K562 (cell line): ENCODE measurements around the gene KRTAP10-12. TPM values are rescaled to one million over a fixed set of nuclear protein-coding genes. Genes with fewer than 3 reads are reported as not detected.

Experiments
- ATAC-seq: fragments of 200-7000 bp; cut with Tn5 transposase; 3 replicates; pipeline ENCODE4 v1.9.1; 2020; ENCODE audit warnings: moderate library complexity
- BruUV-seq: library from RNA; stranded (reverse); fragments of 400-500 nt; replicated peaks from 2 replicates; lab custom pipeline; 2021; lab: Mats Ljungman, UMichigan
- CTCF ChIA-PET: fragments of 300-600 bp; formaldehyde crosslinking; extraction: SDS; loops from one replicate; lab custom pipeline; 2021; ENCODE audit warnings: low intra/inter-chr PET ratio; lab: Yijun Ruan, JAX
- POLR2A ChIA-PET: fragments of 300-600, 350-650 bp; sonication (Branson Sonifier 250); formaldehyde crosslinking; extraction: SDS; loops from one replicate; lab custom pipeline; 2021; ENCODE audit warnings: antibody characterized with exemption, inconsistent platforms; lab: Yijun Ruan, JAX
- DNase-seq, 4 experiments: peaks; one replicate each; pipeline versions ENCODE4 v3.0.0 to v3.0.0-alpha.2; 2011 to 2018; ENCODE audit warnings: low spot score in 3 of 4, mixed read lengths in 3 of 4; ENCODE audit errors: extremely low read depth in 1 of 4
- FAIRE-seq: peaks from 2 replicates; lab custom pipeline; 2011; peaks lifted over from hg19 to GRCh38; lab: Jason Lieb, UNC
- H2AFZ ChIP-seq: 2 replicates; pipeline ENCODE4 v1.6.0; 2011; ENCODE audit warnings: low read depth, low read length, control low read depth, inconsistent platforms
- H3K27ac ChIP-seq: fragments of 200-600 bp; 3 replicates; pipeline ENCODE4 v1.8.0; 2011; ENCODE audit warnings: low read depth, mild to moderate bottlenecking, control low read depth, inconsistent platforms, low read length, moderate library complexity, mixed read lengths; ENCODE audit errors: extremely low read depth
- H3K27me3 ChIP-seq, 2 experiments: fragments of 300-600 bp in 1 of 2; 2 replicates in 1 of 2; 3 replicates in 1 of 2; pipeline versions ENCODE4 v1.6.0 to v1.8.0; 2011; ENCODE audit warnings: inconsistent platforms in 2 of 2, low read length in 2 of 2, mild to moderate bottlenecking in 1 of 2, mixed read lengths in 1 of 2, moderate library complexity in 1 of 2; ENCODE audit not compliant: control insufficient read depth in 2 of 2, insufficient read depth in 2 of 2
- H3K36me3 ChIP-seq: fragments of 300-600 bp; 3 replicates; pipeline ENCODE4 v1.8.0; 2011; ENCODE audit warnings: mild to moderate bottlenecking, low read length, inconsistent platforms; ENCODE audit not compliant: control insufficient read depth, insufficient read depth
- H3K4me1 ChIP-seq, 2 experiments: fragments of 200-600 bp in 1 of 2; replicated peaks in 1 of 2; 2 replicates in 1 of 2; 3 replicates in 1 of 2; pipeline versions ENCODE4 v1.5.1 to v1.8.0; 2011; ENCODE audit warnings: inconsistent platforms in 2 of 2, low read length in 2 of 2, mild to moderate bottlenecking in 1 of 2, mixed read lengths in 1 of 2, moderate library complexity in 1 of 2; ENCODE audit not compliant: control insufficient read depth in 2 of 2, insufficient read depth in 2 of 2
- H3K4me2 ChIP-seq: 2 replicates; pipeline ENCODE4 v1.6.1; 2011; ENCODE audit warnings: low read length, control low read depth, inconsistent platforms, mixed read lengths; ENCODE audit not compliant: insufficient read depth
- H3K4me3 ChIP-seq: fragments of 200-600 bp; sonication (generic), shearing (Covaris generic); 2 replicates; pipeline ENCODE4 v1.5.1; 2016; ENCODE audit warnings: control low read depth, inconsistent platforms
- H3K79me2 ChIP-seq: fragments of 200-600 bp; 3 replicates; pipeline ENCODE4 v1.8.0; 2011; ENCODE audit warnings: low read length, inconsistent platforms; ENCODE audit not compliant: control insufficient read depth, insufficient read depth
- H3K9ac ChIP-seq, 2 experiments: 2 replicates each; pipeline versions ENCODE4 v1.6.0 to v1.6.1; 2011; ENCODE audit warnings: low read depth in 2 of 2, low read length in 2 of 2, control low read depth in 1 of 2, inconsistent platforms in 1 of 2, mild to moderate bottlenecking in 1 of 2, mixed read lengths in 1 of 2; ENCODE audit not compliant: insufficient read depth in 1 of 2
- H3K9me1 ChIP-seq: one replicate; pipeline ENCODE4 v1.6.0; 2011; ENCODE audit warnings: inconsistent platforms, mild to moderate bottlenecking, low read length, moderate library complexity; ENCODE audit not compliant: control insufficient read depth, insufficient read depth
- H3K9me3 ChIP-seq: replicated peaks from 2 replicates; pipeline ENCODE4 v1.5.1; 2011; ENCODE audit warnings: low read depth, low read length, inconsistent platforms; ENCODE audit not compliant: control insufficient read depth, insufficient read depth
- H4K20me1 ChIP-seq: replicated peaks from 2 replicates; pipeline ENCODE4 v1.6.1; 2011; ENCODE audit warnings: low read length, inconsistent platforms, mixed read lengths; ENCODE audit not compliant: control insufficient read depth, insufficient read depth
- CTBP1 ChIP-seq: fragments of 450-650 bp; IDR thresholded peaks from 2 replicates; pipeline ENCODE4 v1.6.1; 2016; ENCODE audit warnings: borderline replicate concordance
- KLF1 ChIP-seq: fragments of 450-650 bp; IDR thresholded peaks from 2 replicates; pipeline ENCODE4 v1.6.1; 2016; ENCODE audit warnings: missing genetic modification characterization, missing compliant biosample characterization
- NCOA1 ChIP-seq: fragments of 450-650 bp; IDR thresholded peaks from 2 replicates; pipeline ENCODE4 v1.6.1; 2016; ENCODE audit warnings: low read depth
- PURB ChIP-seq: sonication (generic); formaldehyde crosslinking; IDR thresholded peaks from 2 replicates; pipeline ENCODE4 v1.9.0; 2021; ENCODE audit warnings: low read depth, mild to moderate bottlenecking, missing genetic modification reagents
- RBM22 ChIP-seq: fragments of 200-400 bp; formaldehyde crosslinking; IDR thresholded peaks from 2 replicates; pipeline ENCODE4 v1.6.1; 2018; ENCODE audit warnings: low read length, low read depth; ENCODE audit not compliant: poor library complexity, severe bottlenecking
- SMAD4 ChIP-seq: fragments of 250-450 bp; sonication (Bioruptor Pico); conservative IDR thresholded peaks from 2 replicates; pipeline ENCODE4 v1.8.0; 2021; ENCODE audit warnings: inconsistent platforms, mild to moderate bottlenecking, moderate library complexity
- SREBF2 ChIP-seq: sonication (generic); formaldehyde crosslinking; IDR thresholded peaks from 2 replicates; pipeline ENCODE4 v1.4.0; 2020; ENCODE audit warnings: mild to moderate bottlenecking, missing genetic modification reagents
- TAF15 ChIP-seq: fragments of 200-400 bp; formaldehyde crosslinking; IDR thresholded peaks from 2 replicates; pipeline ENCODE4 v1.6.1; 2017; ENCODE audit warnings: mild to moderate bottlenecking, low read depth, low read length, moderate library complexity
- TBL1XR1 ChIP-seq, 2 experiments: IDR thresholded peaks; 2 replicates each; pipeline ENCODE4 v1.6.1; 2012; ENCODE audit warnings: improper control_type of control experiment in 2 of 2, low read length in 2 of 2, mild to moderate bottlenecking in 1 of 2
- TCF7 ChIP-seq: sonication (generic); IDR thresholded peaks from 2 replicates; pipeline ENCODE4 v1.6.1; 2016; ENCODE audit warnings: antibody characterized with exemption, borderline replicate concordance
- TSC22D4 ChIP-seq: fragments of 450-650 bp; IDR thresholded peaks from 2 replicates; pipeline ENCODE4 v1.6.1; 2016; ENCODE audit warnings: missing genetic modification characterization, missing biosample characterization, control low read depth
- ZNF165 ChIP-seq: fragments of 250-450 bp; sonication (Bioruptor Pico); IDR thresholded peaks from 2 replicates; pipeline ENCODE4 v1.4.0; 2020; ENCODE audit warnings: borderline replicate concordance
- WGBS: fragments of 100-300 bp; shearing (Covaris generic); methylation state at CpG from one replicate; pipeline ENCODE4 v1.1.6; 2016; ENCODE audit warnings: low coverage, mixed read lengths; ENCODE audit not compliant: insufficient coverage; ENCODE audit errors: missing lambda C conversion rate; 5-methylcytosine and 5-hydroxymethylcytosine counted together
- in situ Hi-C: fragments of 300-500 bp; cut with MboI; formaldehyde crosslinking; loops from 4 replicates; pipeline ENCODE4 v1.15.0; 2018; ENCODE audit warnings: inconsistent platforms, mixed read lengths
- intact Hi-C: fragments of 100-400 bp; cut with micrococcal nuclease; formaldehyde crosslinking; loops from 2 replicates; pipeline ENCODE4 v1.14.2; 2022
- polyA plus RNA-seq, 8 experiments: library from polyadenylated mRNA; depleted of rRNA in 4 of 8; stranded (reverse) in 5 of 8; unstranded in 3 of 8; fragments of >200 nt; fragmentation: Nextera tagmentation in 2 of 8; fragmentation: Illumina TruSeq in 1 of 8; extraction: Ambion mirVana in 2 of 8; extraction: Trizol in 1 of 8; gene quantifications; 2 replicates each; pipeline versions ENCODE4 v1.2.1 to v1.2.3, GENCODE V29; 2011 to 2014; ENCODE audit warnings: inconsistent platforms in 1 of 8, missing spikeins in 1 of 8
- total RNA-seq, 7 experiments: library from RNA; depleted of rRNA in 6 of 7; stranded (reverse); fragments of >200 nt in 6 of 7; fragmentation: Illumina TruSeq in 2 of 7; extraction: Trizol in 2 of 7; gene quantifications; 2 replicates each; pipeline versions ENCODE4 v1.2.1 to v1.2.3, GENCODE V29; 2011 to 2021; ENCODE audit warnings: low replicate concordance in 1 of 7
- TF ChIP-seq, protein P1 (sequence below): fragments of 450-650 bp; IDR thresholded peaks from 2 replicates; pipeline ENCODE4 v1.6.1; 2017; ENCODE audit warnings: antibody characterized with exemption
- TF ChIP-seq, protein P2 (sequence below): fragments of 200-800 bp; sonication (Bioruptor generic); IDR thresholded peaks from 2 replicates; pipeline ENCODE4 v1.6.1; 2017; ENCODE audit warnings: missing genetic modification characterization, missing compliant biosample characterization
- TF ChIP-seq, protein P3 (sequence below): fragments of 250-450 bp; sonication (Bioruptor Pico); IDR thresholded peaks from 2 replicates; pipeline ENCODE4 v1.8.0; 2022; ENCODE audit warnings: moderate library complexity, mild to moderate bottlenecking, inconsistent platforms

KRTAP10-12 gene
- total and polyA plus RNA-seq, 9 of the 15 experiments (the other 6 are each of a cell fraction or from before 2014, with no cell fraction given) = not detected

DNA sequence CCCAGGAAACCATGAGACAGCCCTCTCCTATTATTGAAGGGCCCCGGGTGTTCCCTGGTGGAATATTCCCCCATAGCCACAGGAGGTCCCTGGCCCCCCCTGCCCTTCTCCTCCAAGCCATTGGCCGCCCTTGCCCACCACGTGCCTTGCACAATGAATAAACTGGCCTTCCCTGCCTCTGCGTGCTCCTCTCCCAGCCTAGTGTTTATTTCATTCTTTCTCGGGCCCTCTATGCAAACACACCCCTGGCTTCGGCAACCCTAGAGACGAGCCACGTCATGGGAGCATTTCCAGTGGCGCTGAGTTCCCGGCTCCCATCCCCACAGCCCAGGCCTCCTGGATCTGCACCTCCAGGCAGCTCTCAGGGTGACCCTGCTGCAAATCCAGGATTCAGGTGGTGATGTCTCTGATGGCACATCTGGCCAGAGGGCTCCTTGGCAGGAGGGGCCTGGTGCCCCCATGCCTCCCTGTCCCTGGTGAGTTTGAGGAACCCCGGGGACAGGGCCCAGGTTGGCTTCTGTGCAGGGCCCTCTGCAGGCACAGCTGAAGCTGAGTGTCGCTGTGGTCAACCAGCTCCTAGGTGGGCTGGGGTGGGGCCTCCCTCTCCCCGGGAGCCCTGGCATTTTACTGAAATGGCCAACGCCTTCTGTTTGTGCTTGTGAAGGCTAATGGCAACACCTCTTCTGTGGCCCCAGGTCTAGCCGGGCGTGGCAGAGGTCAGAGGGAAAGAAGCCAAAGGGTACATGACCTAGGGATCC, 6.2 kb downstream of the KRTAP10-12 start:
- in situ Hi-C loops = no loop called here
- POLR2A ChIA-PET = no interaction called here
- Histone ChIP-seq H3K9me1 (peaks cover 3% of the 10 kb centered on the region), H3K4me3 (no peak overlapping the region), H3K79me2 (no peaks in the 10 kb centered on the region), H4K20me1 (no peaks in the 10 kb centered on the region; the same call in 1 of the 2 replicates), H3K27me3 (peaks cover 37 to 73% of the 10 kb centered on the region in 2 experiments), H3K9me3 (no peaks in the 10 kb centered on the region), H3K36me3 (no peaks in the 10 kb centered on the region), H3K9ac (no peak overlapping the region), H3K4me2 (no peak overlapping the region), H3K27ac (no peak overlapping the region), H3K4me1 (peaks cover 0 to 14% of the 10 kb centered on the region in 2 experiments; a peak in 1 of 5 replicates), H2AFZ (no peak overlapping the region)
- TF ChIP-seq, protein P1, sequence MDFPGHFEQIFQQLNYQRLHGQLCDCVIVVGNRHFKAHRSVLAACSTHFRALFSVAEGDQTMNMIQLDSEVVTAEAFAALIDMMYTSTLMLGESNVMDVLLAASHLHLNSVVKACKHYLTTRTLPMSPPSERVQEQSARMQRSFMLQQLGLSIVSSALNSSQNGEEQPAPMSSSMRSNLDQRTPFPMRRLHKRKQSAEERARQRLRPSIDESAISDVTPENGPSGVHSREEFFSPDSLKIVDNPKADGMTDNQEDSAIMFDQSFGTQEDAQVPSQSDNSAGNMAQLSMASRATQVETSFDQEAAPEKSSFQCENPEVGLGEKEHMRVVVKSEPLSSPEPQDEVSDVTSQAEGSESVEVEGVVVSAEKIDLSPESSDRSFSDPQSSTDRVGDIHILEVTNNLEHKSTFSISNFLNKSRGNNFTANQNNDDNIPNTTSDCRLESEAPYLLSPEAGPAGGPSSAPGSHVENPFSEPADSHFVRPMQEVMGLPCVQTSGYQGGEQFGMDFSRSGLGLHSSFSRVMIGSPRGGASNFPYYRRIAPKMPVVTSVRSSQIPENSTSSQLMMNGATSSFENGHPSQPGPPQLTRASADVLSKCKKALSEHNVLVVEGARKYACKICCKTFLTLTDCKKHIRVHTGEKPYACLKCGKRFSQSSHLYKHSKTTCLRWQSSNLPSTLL = no peak
- TF ChIP-seq, protein P2, sequence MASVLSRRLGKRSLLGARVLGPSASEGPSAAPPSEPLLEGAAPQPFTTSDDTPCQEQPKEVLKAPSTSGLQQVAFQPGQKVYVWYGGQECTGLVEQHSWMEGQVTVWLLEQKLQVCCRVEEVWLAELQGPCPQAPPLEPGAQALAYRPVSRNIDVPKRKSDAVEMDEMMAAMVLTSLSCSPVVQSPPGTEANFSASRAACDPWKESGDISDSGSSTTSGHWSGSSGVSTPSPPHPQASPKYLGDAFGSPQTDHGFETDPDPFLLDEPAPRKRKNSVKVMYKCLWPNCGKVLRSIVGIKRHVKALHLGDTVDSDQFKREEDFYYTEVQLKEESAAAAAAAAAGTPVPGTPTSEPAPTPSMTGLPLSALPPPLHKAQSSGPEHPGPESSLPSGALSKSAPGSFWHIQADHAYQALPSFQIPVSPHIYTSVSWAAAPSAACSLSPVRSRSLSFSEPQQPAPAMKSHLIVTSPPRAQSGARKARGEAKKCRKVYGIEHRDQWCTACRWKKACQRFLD (CRISPR knock-in tag) = no peak
- TF ChIP-seq KLF1 (tag) (no peak), TCF7 (no peak), NCOA1 (no peak), TAF15 (no peak), SMAD4 (CRISPR knock-in tag) (no peak), PURB (CRISPR knock-in tag) (no peak), CTBP1 (no peak), TBL1XR1 (IDR thresholded peaks at IDR 0.05; ENCODE audit: low read length in 2 of 2) (no peak), SREBF2 (CRISPR knock-in tag) (no peak), TSC22D4 (tag) (no peak), RBM22 (no peak), ZNF165 (CRISPR knock-in tag) (no peak)
- TF ChIP-seq, protein P3, sequence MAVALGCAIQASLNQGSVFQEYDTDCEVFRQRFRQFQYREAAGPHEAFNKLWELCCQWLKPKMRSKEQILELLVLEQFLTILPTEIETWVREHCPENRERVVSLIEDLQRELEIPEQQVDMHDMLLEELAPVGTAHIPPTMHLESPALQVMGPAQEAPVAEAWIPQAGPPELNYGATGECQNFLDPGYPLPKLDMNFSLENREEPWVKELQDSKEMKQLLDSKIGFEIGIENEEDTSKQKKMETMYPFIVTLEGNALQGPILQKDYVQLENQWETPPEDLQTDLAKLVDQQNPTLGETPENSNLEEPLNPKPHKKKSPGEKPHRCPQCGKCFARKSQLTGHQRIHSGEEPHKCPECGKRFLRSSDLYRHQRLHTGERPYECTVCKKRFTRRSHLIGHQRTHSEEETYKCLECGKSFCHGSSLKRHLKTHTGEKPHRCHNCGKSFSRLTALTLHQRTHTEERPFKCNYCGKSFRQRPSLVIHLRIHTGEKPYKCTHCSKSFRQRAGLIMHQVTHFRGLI (CRISPR knock-in tag) = no peak
- WGBS = under 1% methylated on average over 16 of the region's 16 CpGs
- BruUV-seq = no TSS peak
- ATAC-seq (no peak), DNase-seq (no peak), FAIRE-seq (no peak)
- intact Hi-C loops = no loop called here
- CTCF ChIA-PET = no interaction called here
